ENCODE data around the gene NKD1.

Gene NKD1

DNA sequence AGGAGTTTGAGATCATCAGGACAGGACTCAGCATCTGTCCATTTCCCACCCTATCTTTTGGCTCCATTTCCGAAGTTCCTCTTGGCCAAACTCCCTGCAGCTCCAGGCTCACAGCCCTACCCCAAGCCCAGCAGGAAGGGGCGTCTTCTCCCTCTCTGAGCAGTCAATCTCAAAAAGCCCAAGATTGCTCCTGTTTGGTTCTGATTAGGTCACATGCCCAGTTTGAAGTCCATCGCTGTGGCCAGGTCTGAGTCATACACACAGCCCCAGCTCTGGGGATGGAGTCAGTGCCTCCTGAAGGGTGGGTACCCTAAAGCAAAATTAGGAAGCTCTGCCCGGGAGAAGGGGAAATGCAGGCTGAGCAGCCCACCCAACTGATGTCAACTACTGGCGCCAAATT, 109.0 kb downstream of the NKD1 start:
- TF ChIP-seq, protein P1, sequence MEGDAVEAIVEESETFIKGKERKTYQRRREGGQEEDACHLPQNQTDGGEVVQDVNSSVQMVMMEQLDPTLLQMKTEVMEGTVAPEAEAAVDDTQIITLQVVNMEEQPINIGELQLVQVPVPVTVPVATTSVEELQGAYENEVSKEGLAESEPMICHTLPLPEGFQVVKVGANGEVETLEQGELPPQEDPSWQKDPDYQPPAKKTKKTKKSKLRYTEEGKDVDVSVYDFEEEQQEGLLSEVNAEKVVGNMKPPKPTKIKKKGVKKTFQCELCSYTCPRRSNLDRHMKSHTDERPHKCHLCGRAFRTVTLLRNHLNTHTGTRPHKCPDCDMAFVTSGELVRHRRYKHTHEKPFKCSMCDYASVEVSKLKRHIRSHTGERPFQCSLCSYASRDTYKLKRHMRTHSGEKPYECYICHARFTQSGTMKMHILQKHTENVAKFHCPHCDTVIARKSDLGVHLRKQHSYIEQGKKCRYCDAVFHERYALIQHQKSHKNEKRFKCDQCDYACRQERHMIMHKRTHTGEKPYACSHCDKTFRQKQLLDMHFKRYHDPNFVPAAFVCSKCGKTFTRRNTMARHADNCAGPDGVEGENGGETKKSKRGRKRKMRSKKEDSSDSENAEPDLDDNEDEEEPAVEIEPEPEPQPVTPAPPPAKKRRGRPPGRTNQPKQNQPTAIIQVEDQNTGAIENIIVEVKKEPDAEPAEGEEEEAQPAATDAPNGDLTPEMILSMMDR (IDR thresholded peaks at IDR 0.05; ENCODE audit: low read depth, low read length), result no peak

DNA sequence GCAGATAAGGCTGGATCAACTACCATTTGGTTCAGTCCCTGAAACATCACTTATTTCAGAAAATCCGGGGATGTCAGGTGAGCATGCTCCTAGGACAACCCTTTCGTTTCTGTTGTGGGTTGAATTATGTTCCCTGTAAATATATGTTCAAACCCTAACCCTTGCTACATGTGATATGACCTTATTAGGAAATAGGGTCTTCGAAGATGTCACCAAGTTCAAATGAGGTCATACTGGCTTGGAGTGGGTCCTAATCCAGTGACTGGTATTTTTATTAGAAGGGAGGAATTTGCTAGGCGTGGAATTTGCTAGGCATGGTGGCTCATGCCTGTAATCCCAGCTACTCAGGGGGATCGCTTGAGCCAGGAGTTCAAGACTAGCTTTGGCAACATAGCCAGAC, 111.6 kb downstream of the NKD1 start:
- no peak for DNase-seq (ENCODE audit: extremely low read depth, low read depth)
- TF ChIP-seq, protein P1 (IDR thresholded peaks at IDR 0.05; ENCODE audit: low read depth, low read length), result no peak

More for the DNA sequence above, 109.0 kb downstream of the NKD1 start:
- DNase-seq (ENCODE audit: extremely low read depth, low read depth), result no peak

DNA sequence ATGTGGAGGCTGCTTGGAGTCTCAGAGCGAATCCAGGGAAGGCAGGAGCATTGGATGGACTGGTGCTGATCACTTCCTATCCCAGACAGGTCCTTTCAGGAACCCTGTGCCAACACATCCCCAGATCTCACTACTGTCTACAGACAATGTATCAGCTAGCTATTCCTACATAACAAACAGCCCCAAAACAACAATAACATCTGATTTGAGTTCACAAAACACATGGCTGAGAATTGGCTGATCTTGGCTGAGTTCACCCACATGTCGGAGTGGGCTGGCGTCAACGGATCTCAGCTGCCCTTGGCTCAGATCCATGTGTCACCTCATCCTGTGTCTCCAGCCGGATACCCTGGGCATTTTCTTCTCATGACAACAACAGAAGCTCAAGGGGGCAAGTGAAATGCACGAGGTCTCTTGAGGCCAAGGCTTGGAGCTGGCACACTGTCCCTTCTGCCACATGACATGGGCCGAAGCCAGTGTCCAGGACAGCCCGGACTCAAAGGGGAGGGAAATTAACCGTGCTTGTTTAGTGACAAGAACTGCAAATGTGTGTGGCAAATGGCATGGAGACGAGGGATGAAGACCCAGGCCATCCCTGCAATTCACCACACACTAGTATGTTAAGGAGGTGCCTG, 114.2 kb downstream of the NKD1 start:
- no peak for DNase-seq (ENCODE audit: extremely low read depth, low read depth)
- TF ChIP-seq, protein P1 (IDR thresholded peaks at IDR 0.05; ENCODE audit: low read depth, low read length), result no peak

DNA sequence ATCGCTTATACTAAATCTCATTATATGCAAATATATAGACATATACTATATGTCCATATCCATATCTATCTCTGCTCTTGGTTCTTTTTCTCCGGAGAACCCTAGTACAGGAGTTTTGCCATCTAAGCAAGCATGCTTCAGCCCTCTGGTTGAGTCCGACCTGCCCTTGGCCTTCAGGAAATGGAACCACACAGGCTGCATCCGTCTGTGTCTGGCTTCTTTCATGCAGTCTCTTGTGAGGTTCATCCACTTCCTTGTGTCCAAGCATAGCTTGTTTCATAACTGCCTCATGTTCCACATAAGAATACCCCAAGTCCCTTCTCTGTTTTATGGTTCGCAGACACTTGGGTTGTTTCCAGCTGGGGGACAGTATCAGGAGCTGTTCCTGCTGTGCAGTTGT, 116.1 kb downstream of the NKD1 start:
- TF ChIP-seq, protein P1 (IDR thresholded peaks at IDR 0.05; ENCODE audit: low read depth, low read length), result no peak
- no peak for DNase-seq (ENCODE audit: extremely low read depth, low read depth)

DNA sequence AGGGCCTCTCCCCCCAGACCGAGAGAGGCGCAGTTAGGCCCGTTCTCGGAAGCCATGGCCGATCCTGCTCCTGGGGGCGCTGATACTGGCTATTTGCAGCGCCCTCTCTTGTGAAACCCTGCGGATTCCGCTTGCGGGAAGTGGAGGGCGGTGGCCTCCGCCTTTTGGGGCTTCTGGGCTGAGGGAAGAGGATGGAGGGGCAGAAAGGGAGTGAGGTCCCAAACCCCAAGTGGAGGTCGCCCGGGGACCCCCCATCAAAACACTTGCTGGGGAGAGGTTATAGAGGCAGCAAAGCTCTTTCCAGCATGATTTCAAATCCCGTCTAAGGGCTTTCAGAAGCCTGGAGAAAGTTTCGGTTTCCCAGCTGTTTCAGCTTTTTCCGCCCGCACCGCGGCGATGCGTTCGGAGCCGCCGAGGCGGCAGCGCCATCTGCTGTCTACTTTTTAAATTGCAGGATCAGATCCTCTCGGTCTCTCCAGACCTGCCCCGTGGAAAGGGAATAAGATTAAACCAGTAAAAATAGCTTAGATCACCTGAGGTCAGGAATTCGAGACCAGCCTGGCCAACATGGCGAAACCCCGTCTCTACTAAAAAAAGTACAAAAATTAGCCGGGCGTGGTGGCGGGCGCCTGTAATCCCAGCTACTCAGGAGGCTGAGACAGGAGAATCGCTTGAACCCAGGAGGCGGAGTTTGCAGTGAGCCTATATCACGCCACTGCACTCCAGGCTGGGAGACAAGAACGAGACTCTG, 117.1 kb downstream of the NKD1 start:
- peak; percentile 5 for DNase-seq (ENCODE audit: extremely low read depth, low read depth)
- TF ChIP-seq, protein P1 (IDR thresholded peaks at IDR 0.05; ENCODE audit: low read depth, low read length), result peak; percentile 86

DNA sequence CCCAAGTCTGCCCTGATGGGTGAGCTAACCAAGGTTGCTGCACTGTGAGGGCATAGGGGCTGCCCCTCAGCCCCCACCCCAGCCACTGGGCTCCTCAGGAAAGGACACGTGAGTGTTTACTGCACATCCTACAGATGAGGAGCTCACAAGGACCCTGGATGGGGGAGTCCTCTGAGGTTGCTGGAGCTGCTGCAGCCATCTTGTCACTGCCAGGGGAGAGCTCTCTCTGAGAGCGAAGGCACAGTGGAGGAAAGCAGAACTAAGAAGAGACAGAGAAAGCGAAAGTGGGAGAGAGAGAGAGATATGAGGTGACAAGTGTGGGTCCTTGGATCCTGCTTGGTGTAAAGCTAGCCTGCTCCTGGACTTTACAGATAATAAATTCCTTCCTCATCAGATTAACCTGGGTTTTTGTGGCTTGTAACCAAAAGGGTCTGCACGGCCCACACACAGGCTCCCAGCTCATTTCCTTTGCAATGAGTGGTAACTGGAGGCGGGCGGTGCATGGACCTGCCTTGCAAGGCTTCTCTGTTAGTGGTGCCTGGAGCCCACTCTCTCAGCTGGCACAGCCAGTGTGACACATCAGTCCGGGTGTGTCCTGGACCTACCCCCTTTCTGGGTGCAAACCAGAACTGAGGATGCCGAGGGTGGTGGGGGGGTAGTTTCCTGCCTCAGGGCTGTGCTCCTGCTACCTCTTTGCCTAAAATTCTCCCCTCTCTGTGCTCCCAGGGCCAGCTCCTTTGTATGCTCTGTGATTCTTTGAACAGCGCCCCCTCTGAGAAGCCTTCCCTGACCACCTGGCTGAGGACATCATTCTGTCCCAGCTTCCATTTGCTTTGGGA, 118.7 kb downstream of the NKD1 start:
- TF ChIP-seq, protein P1 (IDR thresholded peaks at IDR 0.05; ENCODE audit: low read depth, low read length), result no peak
- no peak for DNase-seq (ENCODE audit: extremely low read depth, low read depth)
